H9 (cell line): Measurements from ENCODE around the gene SMARCD3. TPM values are rescaled to one million over a fixed set of nuclear protein-coding genes. Genes with fewer than 3 reads are reported as not detected.

Experiments used
- DNase-seq: peaks from one replicate; pipeline ENCODE4 v3.0.0-alpha.2; 2017
- H2AFZ ChIP-seq: one replicate; pipeline ENCODE4 v1.6.1; 2013; ENCODE audit warnings: mild to moderate bottlenecking, low read length, control low read depth, moderate library complexity
- H2AK5ac ChIP-seq: 2 replicates; pipeline ENCODE4 v1.6.1; 2013; ENCODE audit warnings: low read length, control low read depth, mixed read lengths; ENCODE audit not compliant: insufficient read length
- H2BK120ac ChIP-seq: one replicate; pipeline ENCODE4 v1.6.1; 2013; ENCODE audit warnings: low read depth, mild to moderate bottlenecking, low read length, control low read depth, inconsistent platforms; ENCODE audit not compliant: poor library complexity, severe bottlenecking
- H2BK12ac ChIP-seq: 2 replicates; pipeline ENCODE4 v1.6.1; 2013; ENCODE audit warnings: low read length, control low read depth, mixed read lengths, low read depth; ENCODE audit not compliant: insufficient read length
- H2BK15ac ChIP-seq: 2 replicates; pipeline ENCODE4 v1.6.1; 2013; ENCODE audit warnings: low read depth, low read length, control low read depth
- H2BK20ac ChIP-seq: one replicate; pipeline ENCODE4 v1.6.1; 2013; ENCODE audit warnings: low read depth, mild to moderate bottlenecking, low read length, control low read depth, inconsistent platforms; ENCODE audit not compliant: poor library complexity, severe bottlenecking
- H2BK5ac ChIP-seq: 2 replicates; pipeline ENCODE4 v1.6.1; 2013; ENCODE audit warnings: low read length, control low read depth, mixed read lengths; ENCODE audit not compliant: insufficient read length
- H3K14ac ChIP-seq: 2 replicates; pipeline ENCODE4 v1.6.1; 2013; ENCODE audit warnings: low read length, control low read depth; ENCODE audit not compliant: insufficient read depth
- H3K18ac ChIP-seq: 2 replicates; pipeline ENCODE4 v1.6.1; 2013; ENCODE audit warnings: low read depth, mild to moderate bottlenecking, mixed read lengths, low read length, control low read depth; ENCODE audit not compliant: insufficient read length
- H3K23ac ChIP-seq: 2 replicates; pipeline ENCODE4 v1.6.1; 2013; ENCODE audit warnings: low read length, control low read depth, mixed read lengths, low read depth; ENCODE audit not compliant: insufficient read length
- H3K23me2 ChIP-seq: 2 replicates; pipeline ENCODE4 v1.6.1; 2013; ENCODE audit warnings: low read depth, mild to moderate bottlenecking, mixed read lengths, low read length, control low read depth; ENCODE audit not compliant: insufficient read length, poor library complexity, severe bottlenecking
- H3K27ac ChIP-seq: 2 replicates; pipeline ENCODE4 v1.5.1; 2013; ENCODE audit warnings: low read length, control low read depth, mixed read lengths, low read depth; ENCODE audit not compliant: insufficient read length
- H3K27me3 ChIP-seq: 2 replicates; pipeline ENCODE4 v1.6.1; 2013; ENCODE audit warnings: low read length, control low read depth, inconsistent platforms; ENCODE audit not compliant: insufficient read depth
- H3K4ac ChIP-seq: 2 replicates; pipeline ENCODE4 v1.6.1; 2013; ENCODE audit warnings: low read depth, mild to moderate bottlenecking, control low read depth, inconsistent platforms, low read length, moderate library complexity
- H3K4me1 ChIP-seq: 2 replicates; pipeline ENCODE4 v1.6.1; 2013; ENCODE audit warnings: low read length, control low read depth, inconsistent platforms; ENCODE audit not compliant: insufficient read depth
- H3K4me2 ChIP-seq: 2 replicates; pipeline ENCODE4 v1.6.1; 2013; ENCODE audit warnings: low read length, control low read depth, mixed read lengths; ENCODE audit not compliant: insufficient read length, insufficient read depth
- H3K56ac ChIP-seq: 2 replicates; pipeline ENCODE4 v1.6.1; 2013; ENCODE audit warnings: low read depth, mild to moderate bottlenecking, mixed read lengths, low read length, control low read depth; ENCODE audit not compliant: insufficient read length
- H3K79me1 ChIP-seq: 2 replicates; pipeline ENCODE4 v1.6.1; 2013; ENCODE audit warnings: low read depth, mild to moderate bottlenecking, moderate library complexity, low read length, control low read depth, inconsistent platforms; ENCODE audit not compliant: insufficient read depth, poor library complexity, severe bottlenecking
- H3K79me2 ChIP-seq: 2 replicates; pipeline ENCODE4 v1.6.1; 2013; ENCODE audit warnings: low read length, control low read depth, inconsistent platforms; ENCODE audit not compliant: insufficient read depth
- H3K9ac ChIP-seq: 2 replicates; pipeline ENCODE4 v1.6.1; 2013; ENCODE audit warnings: low read length, control low read depth, mixed read lengths; ENCODE audit not compliant: insufficient read length; ENCODE audit errors: extremely low read depth
- H3K9me3 ChIP-seq: one replicate; pipeline ENCODE4 v1.6.1; 2013; ENCODE audit warnings: low read depth, low read length, inconsistent platforms; ENCODE audit not compliant: control insufficient read depth
- H3T11ph ChIP-seq: one replicate; pipeline ENCODE4 v1.6.1; 2013; ENCODE audit warnings: mild to moderate bottlenecking, low read length, control low read depth, inconsistent platforms
- H4K20me1 ChIP-seq: one replicate; pipeline ENCODE4 v1.6.1; 2013; ENCODE audit not compliant: control insufficient read depth, insufficient read length, insufficient read depth
- H4K5ac ChIP-seq: 2 replicates; pipeline ENCODE4 v1.6.1; 2013; ENCODE audit warnings: low read depth, mild to moderate bottlenecking, mixed read lengths, low read length, control low read depth; ENCODE audit not compliant: insufficient read length
- H4K8ac ChIP-seq: replicated peaks from 2 replicates; pipeline ENCODE4 v1.6.1; 2013; ENCODE audit warnings: low read length, control low read depth, mixed read lengths, low read depth; ENCODE audit not compliant: insufficient read length
- H4K91ac ChIP-seq: 2 replicates; pipeline ENCODE4 v1.6.1; 2013; ENCODE audit warnings: low read depth, mild to moderate bottlenecking, moderate library complexity, mixed read lengths, low read length, control low read depth; ENCODE audit not compliant: insufficient read length
- H3K27ac Mint-ChIP-seq, 3 experiments: 2 replicates in 2 of 3; 3 replicates in 1 of 3; pipeline ENCODE4 v1.8.0; 2020 to 2021; ENCODE audit warnings: mixed read lengths in 3 of 3, mild to moderate bottlenecking in 1 of 3, moderate library complexity in 1 of 3
- H3K27me3 Mint-ChIP-seq: 2 replicates; pipeline ENCODE4 v1.8.0; 2021; ENCODE audit warnings: low read depth, mild to moderate bottlenecking, moderate library complexity, mixed read lengths
- H3K36me3 Mint-ChIP-seq, 3 experiments: 2 replicates in 2 of 3; 3 replicates in 1 of 3; pipeline ENCODE4 v1.8.0; 2020 to 2021; ENCODE audit warnings: low read depth in 3 of 3, mixed read lengths in 3 of 3; ENCODE audit not compliant: insufficient read depth in 1 of 3
- H3K4me1 Mint-ChIP-seq, 2 experiments: 2 replicates each; pipeline ENCODE4 v1.8.0; 2020; ENCODE audit warnings: mixed read lengths in 2 of 2
- H3K4me3 Mint-ChIP-seq, 2 experiments: 2 replicates in 1 of 2; 3 replicates in 1 of 2; pipeline ENCODE4 v1.8.0; 2020 to 2021; ENCODE audit warnings: mild to moderate bottlenecking in 2 of 2, mixed read lengths in 2 of 2, moderate library complexity in 1 of 2
- H3K9me3 Mint-ChIP-seq, 2 experiments: 2 replicates in 1 of 2; 3 replicates in 1 of 2; pipeline ENCODE4 v1.8.0; 2020; ENCODE audit warnings: mild to moderate bottlenecking in 2 of 2, mixed read lengths in 2 of 2, moderate library complexity in 1 of 2
- CTCF ChIP-seq: fragments of 200-600 bp; sonication (generic); conservative IDR thresholded peaks from 3 replicates; pipeline ENCODE4 v1.8.0; 2021; ENCODE audit warnings: antibody characterized with exemption, mild to moderate bottlenecking
- WGBS: extraction: QIAGEN DNeasy Blood & Tissue Kit; methylation state at CpG from one replicate; pipeline ENCODE4 v1.1.7; 2013; ENCODE audit warnings: missing lambda C conversion rate, low lambda C conversion rate, mixed read lengths; ENCODE audit not compliant: insufficient read length; ENCODE audit errors: extremely low coverage; 5-methylcytosine and 5-hydroxymethylcytosine counted together
- total RNA-seq: library from RNA; stranded (reverse); gene quantifications from 2 replicates; pipeline ENCODE4 v1.2.1, GENCODE V29; 2021

SMARCD3 gene
- total RNA-seq, 1 experiment from 2014 or later, result 5.0 TPM

GRCh38 chr7:151256410-151257045 is 8.0 kb upstream of the SMARCD3 start:
- H3K27ac Mint-ChIP-seq, result no peak overlapping the region

More at GRCh38 chr7:151256410-151257045, 8.0 kb upstream of the SMARCD3 start:
- Histone ChIP-seq H4K20me1 (no peaks in the 10 kb centered on the region), H4K5ac (no peak overlapping the region), H3K4me1 (peaks cover 3% of the 10 kb centered on the region; the same call in 1 of the 2 replicates), H3K23me2 (peaks cover 11% of the 10 kb centered on the region), H3K56ac (no peak overlapping the region), H2BK120ac (no peak overlapping the region), H2BK15ac (no peak overlapping the region), H3K79me2 (no peaks in the 10 kb centered on the region), H2AFZ (no peak overlapping the region), H2BK20ac (no peak overlapping the region), H3K14ac (no peak overlapping the region), H3K4me2 (no peak overlapping the region), H3K23ac (no peak overlapping the region), H3K9me3 (no peaks in the 10 kb centered on the region), H3K27ac (no peak overlapping the region), H4K91ac (no peak overlapping the region), H2BK5ac (no peak overlapping the region), H3T11ph (no peak overlapping the region), H3K79me1 (no peaks in the 10 kb centered on the region), H3K18ac (no peak overlapping the region), H4K8ac (no peak overlapping the region), H2AK5ac (no peak overlapping the region), H3K9ac (no peak overlapping the region), H3K4ac (no peak overlapping the region), H3K27me3 (no peaks in the 10 kb centered on the region; the same call in 1 of the 2 replicates), H2BK12ac (no peak overlapping the region)
- H3K36me3 Mint-ChIP-seq, result no peaks in the 10 kb centered on the region; a peak in 1 of 7 replicates
- DNase-seq, result no peak
- no peaks in the 10 kb centered on the region; a peak in 1 of 5 replicates for H3K9me3 Mint-ChIP-seq
- no peak overlapping the region for H3K4me3 Mint-ChIP-seq
- H3K27me3 Mint-ChIP-seq, result peaks cover 86% of the 10 kb centered on the region
- peaks cover 16 to 36% of the 10 kb centered on the region in 2 experiments for H3K4me1 Mint-ChIP-seq
- WGBS, result no CpG with 5 or more reads among the region's 16 CpGs
- no peak for TF ChIP-seq CTCF
